A673 (cell line): ENCODE measurements around the gene PRMT7.

Experiments
- EZH2 ChIP-seq: fragments of 200-600 bp; sonication (generic); IDR thresholded peaks from 2 replicates; pipeline ENCODE4 v1.6.1; 2017; ENCODE audit warnings: borderline replicate concordance, low read depth, mild to moderate bottlenecking, mixed read lengths, antibody characterized with exemption, low read length; ENCODE audit not compliant: poor library complexity, severe bottlenecking
- TF ChIP-seq, protein P1 (sequence below): fragments of 300-800, 200-600 bp; sonication (generic); conservative IDR thresholded peaks from 2 replicates; pipeline ENCODE4 v1.5.1; 2017; ENCODE audit warnings: low read depth, mild to moderate bottlenecking, antibody characterized with exemption, low read length, moderate library complexity, mixed read lengths

DNA sequence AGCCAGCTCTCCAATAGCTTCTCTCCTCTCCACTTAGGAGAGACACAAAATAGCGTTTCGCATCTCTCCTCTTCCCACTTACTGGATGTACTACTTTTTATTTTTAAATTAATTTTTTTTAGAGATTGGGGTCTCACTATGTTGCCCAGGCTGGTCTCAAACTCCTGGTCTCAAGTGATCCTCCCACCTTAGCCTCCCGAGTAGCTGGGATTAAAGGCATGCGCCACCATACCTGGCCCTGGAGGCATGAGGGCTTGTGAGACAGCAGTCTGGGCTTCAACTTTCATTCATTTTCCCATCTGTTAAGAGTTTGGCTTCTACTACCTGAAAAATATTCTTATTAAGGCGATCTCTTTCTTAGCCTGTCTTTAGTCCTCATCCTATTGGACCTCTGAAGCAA, 18.4 kb upstream of the PRMT7 start:
- TF ChIP-seq, protein P1, sequence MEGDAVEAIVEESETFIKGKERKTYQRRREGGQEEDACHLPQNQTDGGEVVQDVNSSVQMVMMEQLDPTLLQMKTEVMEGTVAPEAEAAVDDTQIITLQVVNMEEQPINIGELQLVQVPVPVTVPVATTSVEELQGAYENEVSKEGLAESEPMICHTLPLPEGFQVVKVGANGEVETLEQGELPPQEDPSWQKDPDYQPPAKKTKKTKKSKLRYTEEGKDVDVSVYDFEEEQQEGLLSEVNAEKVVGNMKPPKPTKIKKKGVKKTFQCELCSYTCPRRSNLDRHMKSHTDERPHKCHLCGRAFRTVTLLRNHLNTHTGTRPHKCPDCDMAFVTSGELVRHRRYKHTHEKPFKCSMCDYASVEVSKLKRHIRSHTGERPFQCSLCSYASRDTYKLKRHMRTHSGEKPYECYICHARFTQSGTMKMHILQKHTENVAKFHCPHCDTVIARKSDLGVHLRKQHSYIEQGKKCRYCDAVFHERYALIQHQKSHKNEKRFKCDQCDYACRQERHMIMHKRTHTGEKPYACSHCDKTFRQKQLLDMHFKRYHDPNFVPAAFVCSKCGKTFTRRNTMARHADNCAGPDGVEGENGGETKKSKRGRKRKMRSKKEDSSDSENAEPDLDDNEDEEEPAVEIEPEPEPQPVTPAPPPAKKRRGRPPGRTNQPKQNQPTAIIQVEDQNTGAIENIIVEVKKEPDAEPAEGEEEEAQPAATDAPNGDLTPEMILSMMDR, result no peak
- no peak for TF ChIP-seq EZH2
